ENCODE results near the gene C16orf96. TPM values are rescaled to one million over a fixed set of nuclear protein-coding genes. Genes with fewer than 3 reads are reported as not detected.

The C16orf96 gene
- total RNA-seq, 4 donors from 2014 or later, result 0.04 to 0.19 (median 0.06) TPM; not detected in 1

GRCh38 chr16:4537376-4538343 is 18.5 kb upstream of the C16orf96 start:
- intact Hi-C loops (cut with DNase I), result no loop called here
- no peak for DNase-seq

GRCh38 chr16:4538350-4539235 is 17.5 kb upstream of the C16orf96 start, which contains the start of gene CDIP1:
TSS of gene CDIP1 (minus strand) at chr16:4538773. CDS start at chr16:4514130, 24,643 bp downstream.
- 13 to 30% methylated on average over 6 to 8 of the region's 67 CpGs for WGBS, 2 donors
- Histone ChIP-seq H3K4me1 (peaks cover 10 to 48% (median 17%) of the 10 kb centered on the region in 3 donors), H3K36me3 (peaks cover 0 to 5% (median 0%) of the 10 kb centered on the region in 3 donors), H3K4me3 (peak within 1 kb of the TSS; percentile 62 to 93 (median 72)), H3K27ac (peak within 1 kb of the TSS; percentile 90 to 97 (median 94)), H3K9me3 (peaks cover 0 to 12% (median 10%) of the 10 kb centered on the region in 3 donors), H3K27me3 (no peaks in the 10 kb centered on the region)
- TF ChIP-seq POLR2A (IDR thresholded peaks at IDR 0.05), result peak in 3 of 4 donors; percentile 67 to 93 (median 84)
- peak in 3 of 6 experiments; percentile 28 to 44 (median 32) for TF ChIP-seq CTCF (IDR thresholded peaks at IDR 0.05)
- peak; percentile 78 for DNase-seq
- intact Hi-C loops (cut with DNase I), result no loop called here

More at GRCh38 chr16:4537376-4538343, 18.5 kb upstream of the C16orf96 start:
- Histone ChIP-seq H3K27me3 (no peaks in the 10 kb centered on the region), H3K4me3 (peak overlapping the region; percentile 62 to 93 (median 72)), H3K27ac (peak overlapping the region; percentile 90 to 97 (median 94)), H3K4me1 (peaks cover 10 to 48% (median 17%) of the 10 kb centered on the region in 3 donors), H3K36me3 (peaks cover 0 to 10% (median under 1%) of the 10 kb centered on the region in 3 donors), H3K9me3 (peaks cover 0 to 12% (median 10%) of the 10 kb centered on the region in 3 donors)
- no peak for TF ChIP-seq CTCF (IDR thresholded peaks at IDR 0.05)
- TF ChIP-seq POLR2A (IDR thresholded peaks at IDR 0.05), result no peak
- WGBS, 2 donors, result 11 to 25% methylated on average over 10 to 20 of the region's 75 CpGs

GRCh38 chr16:4539716-4540284 is 16.3 kb upstream of the C16orf96 start:
- Histone ChIP-seq H3K4me1 (peaks cover 10 to 40% (median 17%) of the 10 kb centered on the region in 3 donors), H3K4me3 (no peak overlapping the region), H3K27ac (no peak overlapping the region), H3K9me3 (peaks cover 0 to 12% (median 10%) of the 10 kb centered on the region in 3 donors), H3K36me3 (no peaks in the 10 kb centered on the region), H3K27me3 (no peaks in the 10 kb centered on the region)
- intact Hi-C loops (cut with DNase I), result no loop called here
- WGBS, 2 donors, result 80 to 91% methylated on average over 2 of the region's 2 CpGs
- no peak for DNase-seq
- TF ChIP-seq POLR2A (IDR thresholded peaks at IDR 0.05), result no peak
- no peak for TF ChIP-seq CTCF (IDR thresholded peaks at IDR 0.05)

- WGBS, 2 donors, result 76 to 86% methylated on average over 7 to 8 of the region's 8 CpGs
- peaks cover 0 to 10% (median 9%) of the 10 kb centered on the region in 3 donors for H3K9me3 ChIP-seq
- no peak for TF ChIP-seq CTCF (IDR thresholded peaks at IDR 0.05)
- TF ChIP-seq POLR2A (IDR thresholded peaks at IDR 0.05), result no peak
- no peak overlapping the region for H3K4me3 ChIP-seq
- H3K36me3 ChIP-seq, result no peaks in the 10 kb centered on the region
- H3K27ac ChIP-seq, result no peak overlapping the region
- DNase-seq, result no peak
- no peaks in the 10 kb centered on the region for H3K27me3 ChIP-seq
- peaks cover 0 to 7% (median 0%) of the 10 kb centered on the region in 3 donors for H3K4me1 ChIP-seq
- intact Hi-C loops (cut with DNase I), result no loop called here
These were observed 11.7 kb upstream of the C16orf96 start for GRCh38 chr16:4544473-4544872.
